NCI-H2196 (cell line): ENCODE results near the gene ANKRD11.

Source experiments
- DNase-seq: peaks from one replicate; lab custom pipeline; 2025; ENCODE audit not compliant: unreplicated experiment; lab: John Stamatoyannopoulos, UW

ANKRD11 gene

GRCh38 chr16:89507214-89507833 is 17.0 kb upstream of the ANKRD11 start:
- DNase-seq, result no peak

GRCh38 chr16:89506791-89507191 is 16.4 kb upstream of the ANKRD11 start:
- no peak for DNase-seq

- no peak for DNase-seq
Observed at GRCh38 chr16:89506113-89506504, 15.7 kb upstream of the ANKRD11 start.

- DNase-seq, result no peak
Observed at GRCh38 chr16:89505204-89506112, 15.1 kb upstream of the ANKRD11 start.

- no peak for DNase-seq
Observed at GRCh38 chr16:89504091-89504490, 13.7 kb upstream of the ANKRD11 start.

- DNase-seq, result no peak
Observed at GRCh38 chr16:89502081-89502843, 11.9 kb upstream of the ANKRD11 start.

GRCh38 chr16:89499767-89500166 is 9.4 kb upstream of the ANKRD11 start:
- DNase-seq, result no peak

- no peak for DNase-seq
Observed at GRCh38 chr16:89498839-89499238, 8.5 kb upstream of the ANKRD11 start.

GRCh38 chr16:89495121-89495520 is 4.8 kb upstream of the ANKRD11 start:
- DNase-seq, result no peak

- no peak for DNase-seq
Observed at GRCh38 chr16:89493776-89494175, 3.4 kb upstream of the ANKRD11 start.

GRCh38 chr16:89491974-89492687 is 1.8 kb upstream of the ANKRD11 start:
- DNase-seq, result no peak

GRCh38 chr16:89491238-89491869 is 993 bp upstream of the ANKRD11 start:
- DNase-seq, result no peak

- no peak for DNase-seq
Observed at GRCh38 chr16:89489898-89490438, 393 bp downstream of the ANKRD11 start.

GRCh38 chr16:89489040-89489897 is 1.1 kb downstream of the ANKRD11 start:
- DNase-seq, result peak; percentile 53

- no peak for DNase-seq
Observed at GRCh38 chr16:89485701-89486246, 4.6 kb downstream of the ANKRD11 start.

GRCh38 chr16:89484923-89485679 is 5.3 kb downstream of the ANKRD11 start:
- no peak for DNase-seq

GRCh38 chr16:89484041-89484501 is 6.3 kb downstream of the ANKRD11 start:
- no peak for DNase-seq

GRCh38 chr16:89482817-89483205 is 7.5 kb downstream of the ANKRD11 start:
- DNase-seq, result no peak
